ENCODE measurements around the gene LRP8.

GRCh38 chr1:53320646-53321045, 7.2 kb downstream of the LRP8 start:
- TF ChIP-seq CTCF (IDR thresholded peaks at IDR 0.05; ENCODE audit: low read depth, low read length) (no peak), POLR2A (IDR thresholded peaks at IDR 0.05; ENCODE audit: extremely low read depth, insufficient read length) (no peak)
